Measurements from ENCODE around the gene TSPEAR.

DNA sequence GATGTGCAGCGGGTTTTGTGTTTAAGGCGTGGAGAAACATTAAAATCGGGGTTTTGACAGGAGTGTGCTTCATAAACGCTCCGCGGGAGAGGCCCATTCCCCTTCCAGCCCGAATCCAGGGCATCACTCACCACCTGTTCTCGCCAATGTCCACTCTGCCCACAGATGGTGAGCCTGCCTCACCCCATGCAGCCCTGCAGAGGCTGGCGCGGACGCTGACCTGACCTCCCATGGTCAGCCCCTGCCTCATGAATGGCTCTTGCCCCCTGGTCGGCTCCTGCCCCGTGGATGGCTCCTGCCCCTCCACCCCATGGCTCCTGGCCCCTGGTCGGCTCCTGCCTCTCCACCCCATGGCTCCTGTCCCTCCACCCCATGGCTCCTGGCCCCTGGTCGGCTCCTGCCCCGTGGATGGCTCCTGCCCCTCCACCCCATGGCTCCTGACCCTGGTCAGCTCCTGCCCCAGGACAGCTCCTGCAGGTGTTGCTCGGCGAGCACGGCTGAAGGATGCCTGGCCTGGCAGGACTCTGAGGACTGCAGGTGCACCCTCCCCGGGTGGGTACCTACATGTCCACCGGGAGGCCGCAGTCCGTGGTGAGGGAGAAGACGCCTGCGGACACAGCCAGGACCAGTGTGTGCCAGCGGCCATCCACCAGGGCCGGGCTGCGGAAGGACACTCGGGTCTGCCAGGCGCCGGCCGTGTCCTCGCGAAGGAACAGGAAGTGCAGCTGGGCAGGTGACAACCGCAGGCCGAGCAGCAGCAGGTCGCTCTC lies 178.1 kb downstream of the TSPEAR start:
- TF ChIP-seq, protein P1, sequence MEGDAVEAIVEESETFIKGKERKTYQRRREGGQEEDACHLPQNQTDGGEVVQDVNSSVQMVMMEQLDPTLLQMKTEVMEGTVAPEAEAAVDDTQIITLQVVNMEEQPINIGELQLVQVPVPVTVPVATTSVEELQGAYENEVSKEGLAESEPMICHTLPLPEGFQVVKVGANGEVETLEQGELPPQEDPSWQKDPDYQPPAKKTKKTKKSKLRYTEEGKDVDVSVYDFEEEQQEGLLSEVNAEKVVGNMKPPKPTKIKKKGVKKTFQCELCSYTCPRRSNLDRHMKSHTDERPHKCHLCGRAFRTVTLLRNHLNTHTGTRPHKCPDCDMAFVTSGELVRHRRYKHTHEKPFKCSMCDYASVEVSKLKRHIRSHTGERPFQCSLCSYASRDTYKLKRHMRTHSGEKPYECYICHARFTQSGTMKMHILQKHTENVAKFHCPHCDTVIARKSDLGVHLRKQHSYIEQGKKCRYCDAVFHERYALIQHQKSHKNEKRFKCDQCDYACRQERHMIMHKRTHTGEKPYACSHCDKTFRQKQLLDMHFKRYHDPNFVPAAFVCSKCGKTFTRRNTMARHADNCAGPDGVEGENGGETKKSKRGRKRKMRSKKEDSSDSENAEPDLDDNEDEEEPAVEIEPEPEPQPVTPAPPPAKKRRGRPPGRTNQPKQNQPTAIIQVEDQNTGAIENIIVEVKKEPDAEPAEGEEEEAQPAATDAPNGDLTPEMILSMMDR (IDR thresholded peaks at IDR 0.05; ENCODE audit: low read depth, low read length), result no peak
- no peak for TF ChIP-seq POLR2A (IDR thresholded peaks at IDR 0.05; ENCODE audit: extremely low read depth, insufficient read length)
- TF ChIP-seq, protein P2, sequence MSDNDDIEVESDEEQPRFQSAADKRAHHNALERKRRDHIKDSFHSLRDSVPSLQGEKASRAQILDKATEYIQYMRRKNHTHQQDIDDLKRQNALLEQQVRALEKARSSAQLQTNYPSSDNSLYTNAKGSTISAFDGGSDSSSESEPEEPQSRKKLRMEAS (IDR thresholded peaks at IDR 0.05; ENCODE audit: low read depth, low read length), result no peak

Measured in NB4 (cell line).